ENCODE data around the gene PLSCR1. TPM values are rescaled to one million over a fixed set of nuclear protein-coding genes. Genes with fewer than 3 reads are reported as not detected.
"Not testable (repeated sequence)": the region's sequence is repeated elsewhere in the genome, so short reads cannot be mapped to it uniquely, and the experiment has no call there.

PLSCR1 gene
- total RNA-seq, 1 experiment from 2014 or later: 69.2 TPM

GRCh38 chr3:146550070-146550615 is 5.7 kb upstream of the PLSCR1 start:
- DNase-seq (ENCODE audit: low spot score): no peak

GRCh38 chr3:146547235-146547835 is 2.9 kb upstream of the PLSCR1 start:
- no peak for DNase-seq (ENCODE audit: low spot score)

- DNase-seq (ENCODE audit: low spot score): no peak
These were observed 2.1 kb upstream of the PLSCR1 start for GRCh38 chr3:146546366-146546965.

GRCh38 chr3:146544929-146545528 is 622 bp upstream of the PLSCR1 start:
- no peak for DNase-seq (ENCODE audit: low spot score)

DNA sequence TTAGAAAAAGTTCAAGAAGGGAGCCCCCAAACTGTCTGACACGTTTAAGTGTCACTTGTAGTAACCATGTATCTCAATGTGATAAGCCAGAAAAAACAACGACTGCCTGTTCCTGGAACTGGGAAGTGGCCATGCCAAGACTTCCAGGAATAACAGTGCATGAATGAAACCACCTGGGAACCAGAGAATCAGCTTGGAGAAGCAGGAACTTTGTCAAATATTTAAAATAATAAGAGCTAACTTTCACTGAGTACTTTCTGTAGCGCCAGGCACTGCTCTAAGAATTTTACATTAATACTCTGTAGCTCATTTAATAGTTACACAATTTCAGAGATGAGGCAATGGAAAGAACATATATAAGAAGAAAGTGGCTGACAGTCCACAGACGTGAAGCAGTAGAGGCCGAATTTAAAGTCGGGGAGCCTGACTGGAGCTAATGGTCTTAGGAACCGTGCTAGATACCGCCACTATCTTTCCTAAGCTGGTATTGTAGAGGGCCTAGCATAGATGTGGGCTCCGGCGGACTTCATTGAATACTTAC is 876 bp downstream of the PLSCR1 start:
- DNase-seq (ENCODE audit: low spot score): peak; percentile 12

DNA sequence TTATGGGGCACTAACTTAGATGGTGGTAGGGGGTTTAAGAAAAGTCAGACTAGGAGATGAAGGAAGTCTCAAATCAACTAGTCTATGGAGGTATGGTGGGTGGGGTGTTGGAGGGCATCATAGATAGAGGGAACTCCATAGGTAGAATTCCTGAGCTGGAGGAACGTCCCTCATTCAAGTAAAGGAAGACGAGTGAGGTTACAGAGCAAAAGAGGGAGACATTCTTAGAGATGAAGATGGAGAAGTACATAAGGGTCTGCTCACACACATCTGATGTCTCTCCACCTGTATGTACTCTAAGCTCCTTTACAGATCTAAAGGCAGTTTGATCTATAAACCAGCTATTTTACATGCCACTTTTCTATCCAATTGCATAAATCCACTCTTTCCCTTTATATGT is 1.4 kb downstream of the PLSCR1 start:
- no peak for DNase-seq (ENCODE audit: low spot score)

DNA sequence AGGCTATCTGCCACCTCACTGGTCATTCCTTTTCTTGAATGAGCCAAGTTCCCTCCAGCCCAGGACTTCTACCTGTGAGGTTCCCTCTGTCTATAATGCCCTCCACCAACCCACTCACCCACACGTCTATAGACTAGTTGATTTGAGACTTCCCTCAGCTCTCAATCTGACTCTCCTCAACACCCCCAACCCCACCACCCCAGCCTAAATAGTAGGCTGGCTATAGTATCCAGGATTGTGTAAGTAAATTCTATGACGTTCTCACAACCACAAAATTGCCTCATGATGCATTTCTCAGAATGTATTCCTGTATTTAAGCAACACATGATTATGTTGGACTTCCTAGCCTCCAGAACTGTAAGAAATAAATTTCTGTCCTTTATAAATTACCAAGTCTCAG is 2.2 kb downstream of the PLSCR1 start:
- DNase-seq (ENCODE audit: low spot score): no peak

GRCh38 chr3:146540978-146541377 is 3.4 kb downstream of the PLSCR1 start:
- DNase-seq (ENCODE audit: low spot score): no peak

- no peak for DNase-seq (ENCODE audit: low spot score)
These were observed 4.2 kb downstream of the PLSCR1 start for GRCh38 chr3:146540236-146540635.

- no peak for DNase-seq (ENCODE audit: low spot score)
These were observed 5.1 kb downstream of the PLSCR1 start for GRCh38 chr3:146539315-146539714.

DNA sequence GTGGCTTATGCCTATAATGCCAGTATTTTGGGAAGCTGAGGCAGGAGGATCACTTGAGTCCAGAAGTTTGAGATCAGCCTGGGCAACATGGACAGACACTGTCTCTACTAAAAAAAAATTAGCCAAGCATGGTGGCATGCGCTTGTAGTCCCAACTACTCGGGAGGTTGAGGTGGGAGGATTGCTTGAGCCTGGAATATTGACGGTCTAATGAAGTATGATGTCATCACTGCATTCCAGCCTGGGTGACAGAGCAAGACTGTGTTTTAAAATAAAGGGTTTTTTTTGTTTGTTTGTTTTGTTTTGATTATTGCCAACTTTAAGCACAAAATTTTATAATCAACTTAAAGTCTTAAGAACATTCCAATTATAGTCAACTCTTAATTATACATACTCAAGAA is 6.8 kb downstream of the PLSCR1 start:
- no peak for DNase-seq (ENCODE audit: low spot score)

GRCh38 chr3:146536681-146537080 is 7.7 kb downstream of the PLSCR1 start:
- DNase-seq (ENCODE audit: low spot score): no peak

DNA sequence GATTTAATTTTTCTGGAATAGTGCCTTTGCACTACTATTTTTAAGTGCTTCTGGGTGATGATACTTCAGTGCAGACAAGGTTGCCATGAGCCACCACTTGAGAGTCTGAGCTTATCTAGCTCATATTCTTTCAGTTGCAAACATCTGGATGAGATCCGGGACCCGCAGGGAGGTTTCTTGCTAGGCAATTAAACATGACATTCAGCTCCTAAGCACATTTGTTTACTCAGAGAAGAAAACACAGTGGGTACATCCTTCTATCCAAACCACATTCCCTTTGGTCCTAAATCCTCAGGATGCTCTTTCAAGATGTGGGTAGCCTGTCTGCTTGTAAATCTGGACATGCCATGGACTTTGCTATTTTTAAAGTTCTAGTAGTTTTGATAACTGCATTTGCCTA is 12.0 kb downstream of the PLSCR1 start:
- no peak for DNase-seq (ENCODE audit: low spot score)

- no peak for DNase-seq (ENCODE audit: low spot score)
These were observed 13.8 kb downstream of the PLSCR1 start for GRCh38 chr3:146530609-146531008.

- DNase-seq (ENCODE audit: low spot score): no peak
These were observed 15.4 kb downstream of the PLSCR1 start for GRCh38 chr3:146529021-146529420.

- DNase-seq (ENCODE audit: low spot score): no peak
These were observed 19.4 kb downstream of the PLSCR1 start for GRCh38 chr3:146524961-146525360.

DNA sequence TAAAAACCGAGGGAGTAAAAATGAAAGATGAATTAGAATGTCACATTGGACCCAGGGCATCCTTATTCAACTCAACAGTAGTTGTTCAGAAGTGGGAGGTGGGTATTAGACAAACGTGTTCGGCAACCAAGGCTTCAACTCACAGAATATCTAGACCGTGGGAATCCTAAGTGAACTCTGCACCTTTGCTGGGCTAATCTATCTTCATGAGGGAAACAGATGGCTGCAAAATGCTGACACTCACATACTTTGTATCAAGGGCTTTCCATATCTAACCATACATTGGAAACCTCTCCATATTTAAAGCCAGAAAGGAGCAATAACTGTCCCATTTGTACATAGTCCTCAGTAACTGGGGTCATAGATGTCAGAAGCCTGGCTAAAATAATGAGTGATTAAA is 20.9 kb downstream of the PLSCR1 start:
- DNase-seq (ENCODE audit: low spot score): no peak

GRCh38 chr3:146522174-146523158 is 21.9 kb downstream of the PLSCR1 start:
- DNase-seq (ENCODE audit: low spot score): not testable (repeated sequence)

GRCh38 chr3:146521394-146521793 is 23.0 kb downstream of the PLSCR1 start:
- DNase-seq (ENCODE audit: low spot score): no peak

DNA sequence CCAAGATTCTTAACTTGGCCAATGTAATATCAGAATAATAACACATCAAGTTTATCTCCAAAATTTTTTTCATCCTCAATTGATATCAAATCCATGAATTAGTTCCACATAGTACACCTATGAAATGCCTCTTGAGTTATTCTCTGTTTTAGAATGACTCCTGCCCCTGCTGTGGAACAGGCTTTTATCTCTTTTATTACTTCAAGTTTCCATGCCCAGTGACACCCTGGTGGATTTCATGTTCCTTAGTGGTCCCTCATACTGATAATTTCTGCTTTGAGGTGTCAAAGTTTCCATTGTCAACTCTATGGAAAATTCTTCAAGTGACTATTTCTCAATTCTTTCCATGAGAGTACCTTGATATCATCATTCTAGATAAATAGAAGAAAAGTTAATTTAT is 24.6 kb downstream of the PLSCR1 start:
- no peak for DNase-seq (ENCODE audit: low spot score)

GRCh38 chr3:146517684-146518435 is 26.5 kb downstream of the PLSCR1 start:
- no peak for DNase-seq (ENCODE audit: low spot score)
